OCI-LY1 (cell line): Measurements from ENCODE around the gene ASCC1.

Source experiments
- CTCF ChIP-seq: fragments of 200-600 bp; sonication (generic), shearing (Covaris generic); IDR thresholded peaks from 2 replicates; pipeline ENCODE4 v1.5.1; 2017; ENCODE audit warnings: mild to moderate bottlenecking, antibody characterized with exemption, low read length, moderate library complexity, mixed read lengths
- EZH2 ChIP-seq: fragments of 200-600 bp; sonication (generic), shearing (Covaris generic); IDR thresholded peaks from 2 replicates; pipeline ENCODE4 v1.8.0; 2017; ENCODE audit warnings: borderline replicate concordance, mixed run types, mild to moderate bottlenecking, antibody characterized with exemption, low read length, moderate library complexity, mixed read lengths

- no peak for TF ChIP-seq CTCF
- no peak for TF ChIP-seq EZH2
These were observed 127.0 kb downstream of the ASCC1 start for GRCh38 chr10:72088889-72089575.
